ENCODE results near the gene GLO1. TPM values are rescaled to one million over a fixed set of nuclear protein-coding genes. Genes with fewer than 3 reads are reported as not detected.

Gene GLO1
- total and polyA plus RNA-seq, 9 of the 15 experiments (the other 6 are each of a cell fraction or from before 2014, with no cell fraction given), result 155 to 331 (median 203) TPM

GRCh38 chr6:38671885-38672467, 31.0 kb downstream of the GLO1 start:
- no peak overlapping the region for H3K9ac ChIP-seq (ENCODE audit: insufficient read depth in 1 of 2, low read depth in 2 of 2, low read length in 2 of 2)
- H3K9me1 ChIP-seq (ENCODE audit: control insufficient read depth, insufficient read depth, low read length), result no peaks in the 10 kb centered on the region
- no peak overlapping the region for H3K4me2 ChIP-seq (ENCODE audit: insufficient read depth, low read length)
- no peaks in the 10 kb centered on the region for H3K9me3 ChIP-seq (replicated peaks; ENCODE audit: control insufficient read depth, insufficient read depth, low read depth, low read length)
- H3K27me3 ChIP-seq (ENCODE audit: control insufficient read depth in 2 of 2, insufficient read depth in 2 of 2, low read length in 2 of 2), result 0 out of 5 replicates have a peak, but pooled peaks cover 0 to 4% of the 10 kb centered on the region in 2 experiments
- H3K27ac ChIP-seq (ENCODE audit: extremely low read depth, low read depth, low read length), result no peak overlapping the region
- peaks cover 22% of the 10 kb centered on the region for H3K36me3 ChIP-seq (ENCODE audit: control insufficient read depth, insufficient read depth, low read length)
- ChIA-PET CTCF (ENCODE audit: low intra/inter-chr PET ratio) (interaction anchor here (1.0 kb wide), 1 partner anchor 178 kb away, joined by 3 read pairs; no protein-coding TSS in a partner anchor), POLR2A (no interaction called here)
- DNase-seq (ENCODE audit: extremely low read depth in 1 of 4, low spot score in 3 of 4) (peak; percentile 62 to 76 (median 66)), ATAC-seq (peak; percentile 91), FAIRE-seq (peak; percentile 83)
- no peak overlapping the region for H3K4me3 ChIP-seq
- BruUV-seq (replicated peaks), result no TSS peak
- H4K20me1 ChIP-seq (replicated peaks; ENCODE audit: control insufficient read depth, insufficient read depth, low read length), result no peaks in the 10 kb centered on the region
- no peaks in the 10 kb centered on the region for H3K4me1 ChIP-seq (replicated peaks in 1 of 2; ENCODE audit: control insufficient read depth in 2 of 2, insufficient read depth in 2 of 2, low read length in 2 of 2)
- H3K79me2 ChIP-seq (ENCODE audit: control insufficient read depth, insufficient read depth, low read length), result no peaks in the 10 kb centered on the region
- in situ Hi-C loops (cut with MboI) (no loop called here), intact Hi-C loops (cut with micrococcal nuclease) (loop anchor here (5.0 kb wide), 1 partner anchor 180 kb away; no protein-coding TSS in a partner anchor)
- WGBS (ENCODE audit: insufficient coverage, low coverage, missing lambda C conversion rate), result 0% methylated on average over 2 of the region's 2 CpGs
- no peak overlapping the region for H2AFZ ChIP-seq (ENCODE audit: low read depth, low read length)
- TF ChIP-seq CTCF (IDR thresholded peaks at IDR 0.05 in 2 of 3, conservative IDR thresholded peaks at IDR 0.05 in 1 of 3; ENCODE audit: insufficient read depth in 2 of 3, low read depth in 1 of 3, low read length in 3 of 3) (peak; percentile 66 to 89 (median 79)), ZNF780A (CRISPR knock-in tag; IDR thresholded peaks at IDR 0.05) (no peak), MXI1 (IDR thresholded peaks at IDR 0.05; ENCODE audit: low read depth, low read length) (no peak), ZNF143 (CRISPR knock-in tag; IDR thresholded peaks at IDR 0.05) (no peak), RBM39 (optimal IDR thresholded peaks at IDR 0.05; ENCODE audit: low read depth, low read length) (no peak), ZMIZ1 (IDR thresholded peaks at IDR 0.05; ENCODE audit: low read depth in 2 of 2, low read length in 2 of 2) (no peak), ZFP30 (CRISPR knock-in tag; IDR thresholded peaks at IDR 0.05; ENCODE audit: borderline replicate concordance) (no peak), ETV5 (CRISPR knock-in tag; IDR thresholded peaks at IDR 0.05; ENCODE audit: low read depth) (no peak)
